NCI-H460 (cell line): ENCODE measurements around the gene VSIR. TPM values are rescaled to one million over a fixed set of nuclear protein-coding genes. Genes with fewer than 3 reads are reported as not detected.

Source experiments
- DNase-seq: peaks from one replicate; pipeline ENCODE4 v3.0.0-alpha.2; 2016; ENCODE audit warnings: low read depth; ENCODE audit errors: extremely low read depth
- small RNA-seq, 2 experiments: library from RNA; depleted of rRNA; stranded (forward); fragments of <200 nt; gene quantifications; one replicate each; pipeline ENCODE3, GENCODE V24; 2014
- total RNA-seq: library from RNA; depleted of rRNA; stranded (reverse); fragments of >200 nt; shearing (Covaris generic); gene quantifications from 2 replicates; pipeline ENCODE4 v1.2.3, GENCODE V29; 2014; rRNA removed

VSIR gene
- total RNA-seq, 1 experiment from 2014 or later, result 49.4 TPM

- no peak for DNase-seq
Observed at GRCh38 chr10:71703577-71703976, 69.7 kb downstream of the VSIR start.

- no peak for DNase-seq
Observed at GRCh38 chr10:71701496-71702132, 71.7 kb downstream of the VSIR start.

GRCh38 chr10:71700731-71701368 is 72.5 kb downstream of the VSIR start:
- DNase-seq, result no peak

DNA sequence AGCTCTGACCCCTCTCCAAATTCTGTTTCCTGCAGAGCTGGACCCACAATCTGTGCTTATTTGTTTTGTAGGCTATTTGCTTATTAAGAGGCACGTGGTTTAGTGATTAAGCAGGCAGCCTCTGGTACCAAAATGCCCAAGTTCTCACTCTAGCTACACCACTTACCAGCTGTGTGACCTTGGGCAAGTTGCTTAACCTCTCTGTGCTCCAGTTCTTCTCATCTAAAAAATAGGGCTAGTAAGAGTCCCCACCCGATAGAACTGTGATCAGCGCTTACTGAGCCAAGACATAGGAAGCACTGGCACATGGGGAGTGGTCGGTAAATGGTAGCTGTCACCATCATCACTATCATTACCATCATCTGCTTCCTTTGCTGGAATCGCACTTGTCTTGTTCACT is 74.6 kb downstream of the VSIR start:
- DNase-seq, result no peak

- no peak for DNase-seq
Observed at GRCh38 chr10:71697938-71698709, 75.2 kb downstream of the VSIR start.

Small RNA genes lying within 50 kb of the gene (small RNA-seq; reads per million reads assigned to genes)
- gene MIR7152, result 0 reads per million in 2 experiments

Other genes starting within 250 kb of the VSIR start
- gene C10orf105, start 53.7 kb downstream of the VSIR start, total RNA-seq, result not detected in 2 replicates
- gene PSAP, start 77.7 kb upstream of the VSIR start, total RNA-seq, result 546 and 648 TPM in 2 replicates
- gene CHST3, start 190.9 kb upstream of the VSIR start, total RNA-seq, result 15.2 and 16.0 TPM in 2 replicates